ENCODE results near the gene HGF.
A peak's percentile ranks its signal among the peaks of the same experiment; 100 is the strongest.

The HGF gene

DNA sequence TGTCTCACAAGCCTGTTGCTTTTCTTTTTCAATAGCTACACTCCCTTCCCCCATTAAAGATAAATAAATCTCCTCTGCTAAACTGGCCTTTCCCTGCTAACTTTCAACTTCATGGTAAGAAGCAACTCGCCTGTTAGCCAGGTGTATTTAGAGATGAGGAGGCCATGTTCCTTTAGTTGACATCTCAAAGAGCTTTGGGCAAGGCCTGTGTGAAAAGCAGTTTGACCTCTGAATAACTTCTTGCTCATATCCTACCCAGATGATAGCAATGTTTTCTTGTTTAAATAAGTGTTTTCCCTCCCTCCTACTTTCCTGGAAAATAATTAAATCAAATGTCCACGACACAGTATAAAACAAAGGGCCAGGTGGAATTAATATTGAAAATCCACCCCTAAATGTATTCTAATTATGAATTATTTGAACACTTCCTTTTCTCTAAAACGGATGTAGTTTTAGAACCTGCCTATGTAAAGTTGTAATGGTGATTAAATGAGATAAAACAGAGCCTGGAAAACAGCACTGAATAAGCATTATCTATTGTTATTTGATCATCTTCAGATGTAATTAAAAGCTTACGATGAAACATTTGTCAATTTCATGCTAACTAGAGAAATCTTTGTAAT lies 78.5 kb downstream of the HGF start:
- TF ChIP-seq ARNTL (CRISPR knock-in tag; IDR thresholded peaks at IDR 0.05; ENCODE audit: borderline replicate concordance, low read depth) (no peak), GLIS3 (CRISPR knock-in tag; IDR thresholded peaks at IDR 0.05) (no peak), POU6F1 (CRISPR knock-in tag; IDR thresholded peaks at IDR 0.05; ENCODE audit: borderline replicate concordance, low read depth) (no peak), OSR1 (CRISPR knock-in tag; IDR thresholded peaks at IDR 0.05) (no peak), SNAI2 (CRISPR knock-in tag; IDR thresholded peaks at IDR 0.05) (0 out of 2 replicates have a peak, but pooled peaks have one; percentile 15), ZNF8 (CRISPR knock-in tag; IDR thresholded peaks at IDR 0.05) (peak; percentile 38; the same call in 1 of the 2 replicates), ZC3H10 (CRISPR knock-in tag; IDR thresholded peaks at IDR 0.05) (no peak), ZNF565 (CRISPR knock-in tag; conservative IDR thresholded peaks at IDR 0.05; ENCODE audit: low read depth) (0 out of 2 replicates have a peak, but pooled peaks have one; percentile 25), BACH2 (CRISPR knock-in tag; IDR thresholded peaks at IDR 0.05; ENCODE audit: borderline replicate concordance) (no peak), RARB (CRISPR knock-in tag; IDR thresholded peaks at IDR 0.05) (no peak), ISL1 (CRISPR knock-in tag; IDR thresholded peaks at IDR 0.05) (peak; percentile 58), ESRRG (CRISPR knock-in tag; IDR thresholded peaks at IDR 0.05) (0 out of 2 replicates have a peak, but pooled peaks have one; percentile 73), TCF4 (CRISPR knock-in tag; IDR thresholded peaks at IDR 0.05; ENCODE audit: borderline replicate concordance) (peak; percentile 96), TSHZ2 (CRISPR knock-in tag; IDR thresholded peaks at IDR 0.05) (0 out of 2 replicates have a peak, but pooled peaks have one; percentile 20)
- TF ChIP-seq, protein P1, sequence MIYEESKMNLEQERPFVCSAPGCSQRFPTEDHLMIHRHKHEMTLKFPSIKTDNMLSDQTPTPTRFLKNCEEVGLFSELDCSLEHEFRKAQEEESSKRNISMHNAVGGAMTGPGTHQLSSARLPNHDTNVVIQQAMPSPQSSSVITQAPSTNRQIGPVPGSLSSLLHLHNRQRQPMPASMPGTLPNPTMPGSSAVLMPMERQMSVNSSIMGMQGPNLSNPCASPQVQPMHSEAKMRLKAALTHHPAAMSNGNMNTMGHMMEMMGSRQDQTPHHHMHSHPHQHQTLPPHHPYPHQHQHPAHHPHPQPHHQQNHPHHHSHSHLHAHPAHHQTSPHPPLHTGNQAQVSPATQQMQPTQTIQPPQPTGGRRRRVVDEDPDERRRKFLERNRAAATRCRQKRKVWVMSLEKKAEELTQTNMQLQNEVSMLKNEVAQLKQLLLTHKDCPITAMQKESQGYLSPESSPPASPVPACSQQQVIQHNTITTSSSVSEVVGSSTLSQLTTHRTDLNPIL (CRISPR knock-in tag; IDR thresholded peaks at IDR 0.05; ENCODE audit: low read depth) = peak; percentile 53; the same call in 1 of the 2 replicates
- TF ChIP-seq, protein P2, sequence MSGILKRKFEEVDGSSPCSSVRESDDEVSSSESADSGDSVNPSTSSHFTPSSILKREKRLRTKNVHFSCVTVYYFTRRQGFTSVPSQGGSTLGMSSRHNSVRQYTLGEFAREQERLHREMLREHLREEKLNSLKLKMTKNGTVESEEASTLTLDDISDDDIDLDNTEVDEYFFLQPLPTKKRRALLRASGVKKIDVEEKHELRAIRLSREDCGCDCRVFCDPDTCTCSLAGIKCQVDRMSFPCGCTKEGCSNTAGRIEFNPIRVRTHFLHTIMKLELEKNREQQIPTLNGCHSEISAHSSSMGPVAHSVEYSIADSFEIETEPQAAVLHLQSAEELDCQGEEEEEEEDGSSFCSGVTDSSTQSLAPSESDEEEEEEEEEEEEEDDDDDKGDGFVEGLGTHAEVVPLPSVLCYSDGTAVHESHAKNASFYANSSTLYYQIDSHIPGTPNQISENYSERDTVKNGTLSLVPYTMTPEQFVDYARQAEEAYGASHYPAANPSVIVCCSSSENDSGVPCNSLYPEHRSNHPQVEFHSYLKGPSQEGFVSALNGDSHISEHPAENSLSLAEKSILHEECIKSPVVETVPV (CRISPR knock-in tag; IDR thresholded peaks at IDR 0.05) = peak; percentile 73; the same call in 1 of the 2 replicates
- ATAC-seq = no peak; the same call in 2 of the 3 replicates

DNA sequence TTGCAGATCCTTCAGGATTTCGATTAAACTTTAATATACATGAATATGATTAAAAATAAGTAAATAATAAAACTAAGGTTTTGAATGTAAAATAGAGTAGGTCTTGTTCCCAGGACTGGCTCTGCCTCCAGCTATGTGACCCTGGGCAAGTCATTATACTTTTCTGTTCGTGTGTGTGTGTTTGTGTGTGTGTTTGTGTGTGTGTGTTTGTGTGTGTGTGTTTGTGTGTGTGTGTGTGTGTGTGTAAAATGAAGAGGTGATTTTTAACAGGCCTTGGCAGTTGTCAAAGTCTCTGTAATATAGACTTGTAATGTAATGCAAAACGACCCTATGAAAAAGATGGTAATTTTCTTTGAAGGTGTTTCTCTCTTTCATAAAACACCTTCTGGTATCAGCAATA lies 79.2 kb downstream of the HGF start:
- TF ChIP-seq ISL1 (CRISPR knock-in tag; IDR thresholded peaks at IDR 0.05) (no peak), POU6F1 (CRISPR knock-in tag; IDR thresholded peaks at IDR 0.05; ENCODE audit: borderline replicate concordance, low read depth) (no peak), PATZ1 (CRISPR knock-in tag; IDR thresholded peaks at IDR 0.05; ENCODE audit: borderline replicate concordance) (no peak), ZFP30 (CRISPR knock-in tag; IDR thresholded peaks at IDR 0.05) (no peak), ZC3H10 (CRISPR knock-in tag; IDR thresholded peaks at IDR 0.05) (no peak), PPARA (CRISPR knock-in tag; IDR thresholded peaks at IDR 0.05; ENCODE audit: borderline replicate concordance) (no peak), ARNTL (CRISPR knock-in tag; IDR thresholded peaks at IDR 0.05; ENCODE audit: borderline replicate concordance, low read depth) (no peak)
- ATAC-seq = no peak

Data from SK-N-SH treated with all-trans-retinoic acid at 6 μM for 48 hours (cell line).